Endodermal cell (in vitro differentiated cells): ENCODE measurements around the gene SENP1. TPM values are rescaled to one million over a fixed set of nuclear protein-coding genes. Genes with fewer than 3 reads are reported as not detected.

Experiments used
- DNase-seq: peaks from one replicate; pipeline ENCODE4 v3.0.0-alpha.2; 2017
- H3K27ac ChIP-seq: 2 replicates; pipeline ENCODE4 v1.5.1; 2013; ENCODE audit warnings: mild to moderate bottlenecking, low read depth, low read length, moderate library complexity
- H3K27me3 ChIP-seq: 2 replicates; pipeline ENCODE4 v1.6.1; 2013; ENCODE audit warnings: mild to moderate bottlenecking, low read length, moderate library complexity; ENCODE audit not compliant: insufficient read depth, control insufficient read depth, poor library complexity, severe bottlenecking
- H3K36me3 ChIP-seq: 2 replicates; pipeline ENCODE4 v1.7.0; 2013; ENCODE audit warnings: mild to moderate bottlenecking, low read length, moderate library complexity; ENCODE audit not compliant: control insufficient read depth, insufficient read depth
- H3K4me1 ChIP-seq: one replicate; pipeline ENCODE4 v1.7.0; 2013; ENCODE audit warnings: low read length; ENCODE audit not compliant: control insufficient read depth, insufficient read depth
- H3K4me3 ChIP-seq: 2 replicates; pipeline ENCODE4 v1.5.1; 2013; ENCODE audit warnings: mild to moderate bottlenecking, low read length, moderate library complexity
- H3K9ac ChIP-seq: 2 replicates; pipeline ENCODE4 v1.6.1; 2013; ENCODE audit warnings: mild to moderate bottlenecking, low read length, moderate library complexity; ENCODE audit not compliant: poor library complexity, severe bottlenecking; ENCODE audit errors: extremely low read depth
- H3K9me3 ChIP-seq: 2 replicates; pipeline ENCODE4 v1.6.1; 2013; ENCODE audit warnings: mild to moderate bottlenecking, low read length, moderate library complexity; ENCODE audit not compliant: control insufficient read depth
- H3K27ac Mint-ChIP-seq: 2 replicates; pipeline ENCODE4 v1.8.0; 2020; ENCODE audit warnings: mixed read lengths
- H3K27me3 Mint-ChIP-seq: 2 replicates; pipeline ENCODE4 v1.8.0; 2021; ENCODE audit warnings: mild to moderate bottlenecking, mixed read lengths; ENCODE audit not compliant: insufficient read depth
- H3K36me3 Mint-ChIP-seq: 2 replicates; pipeline ENCODE4 v1.8.0; 2020; ENCODE audit warnings: low read depth, mixed read lengths
- H3K4me1 Mint-ChIP-seq: 2 replicates; pipeline ENCODE4 v1.8.0; 2020; ENCODE audit warnings: mixed read lengths
- H3K4me3 Mint-ChIP-seq: 2 replicates; pipeline ENCODE4 v1.8.0; 2020; ENCODE audit warnings: mild to moderate bottlenecking, moderate library complexity, mixed read lengths
- H3K9me3 Mint-ChIP-seq: 2 replicates; pipeline ENCODE4 v1.8.0; 2020; ENCODE audit warnings: mild to moderate bottlenecking, mixed read lengths
- CTCF ChIP-seq: fragments of 200-600 bp; sonication (generic); conservative IDR thresholded peaks from 2 replicates; pipeline ENCODE4 v1.5.0; 2021; ENCODE audit warnings: antibody characterized with exemption, mild to moderate bottlenecking
- WGBS, 2 experiments: methylation state at CpG; one replicate each; pipeline versions ENCODE4 v1.1.5 to v1.1.7; 2013; ENCODE audit warnings: missing lambda C conversion rate in 2 of 2, mixed read lengths in 1 of 2; ENCODE audit not compliant: insufficient coverage in 1 of 2, insufficient read length in 1 of 2; 5-methylcytosine and 5-hydroxymethylcytosine counted together
- total RNA-seq, 2 donors: library from RNA; stranded (reverse); fragmentation: NEBNext Ultra II Directional in 1 of 2; extraction: Animal tissue kit (Norgen Biotek cat#: 25700) in 1 of 2; gene quantifications; 2 replicates in 1 of 2; 3 replicates in 1 of 2; pipeline ENCODE4 v1.2.1, GENCODE V29; 2021

Gene SENP1
- total RNA-seq, 2 donors from 2014 or later, result 30.6 to 39.6 TPM

- Mint-ChIP-seq H3K9me3 (no peaks in the 10 kb centered on the region), H3K27ac (no peak overlapping the region), H3K4me1 (peaks cover 9% of the 10 kb centered on the region), H3K36me3 (peaks cover 65% of the 10 kb centered on the region), H3K4me3 (no peak overlapping the region), H3K27me3 (no peaks in the 10 kb centered on the region)
- TF ChIP-seq CTCF, result no peak
- Histone ChIP-seq H3K27me3 (no peaks in the 10 kb centered on the region), H3K36me3 (peaks cover 69% of the 10 kb centered on the region), H3K9ac (no peak overlapping the region), H3K27ac (no peak overlapping the region), H3K4me3 (no peak overlapping the region), H3K9me3 (no peaks in the 10 kb centered on the region), H3K4me1 (no peaks in the 10 kb centered on the region)
- no peak for DNase-seq
- WGBS, 2 experiments, result 95 to 96% methylated on average over 8 to 14 of the region's 14 CpGs
Measured at GRCh38 chr12:48132826-48133225, 26.9 kb upstream of the SENP1 start.

GRCh38 chr12:48131517-48131916 lies 25.6 kb upstream of the SENP1 start:
- TF ChIP-seq CTCF, result no peak
- Mint-ChIP-seq H3K36me3 (peaks cover 70% of the 10 kb centered on the region), H3K4me1 (peaks cover 9% of the 10 kb centered on the region), H3K27ac (no peak overlapping the region), H3K4me3 (no peak overlapping the region), H3K27me3 (no peaks in the 10 kb centered on the region), H3K9me3 (no peaks in the 10 kb centered on the region)
- Histone ChIP-seq H3K36me3 (peaks cover 73% of the 10 kb centered on the region), H3K9ac (no peak overlapping the region), H3K27me3 (no peaks in the 10 kb centered on the region), H3K9me3 (no peaks in the 10 kb centered on the region), H3K4me3 (no peak overlapping the region), H3K27ac (no peak overlapping the region), H3K4me1 (no peaks in the 10 kb centered on the region)
- DNase-seq, result no peak
- WGBS, 2 experiments, result 90% methylated on average over 2 of the region's 2 CpGs; no CpG with 5 or more reads in 1 of the 2 experiments

- WGBS, 2 experiments, result 89 to 100% methylated on average over 1 of the region's 1 CpG
- Mint-ChIP-seq H3K4me1 (peaks cover 9% of the 10 kb centered on the region), H3K36me3 (peaks cover 68% of the 10 kb centered on the region), H3K27me3 (no peaks in the 10 kb centered on the region), H3K9me3 (no peaks in the 10 kb centered on the region), H3K27ac (no peak overlapping the region), H3K4me3 (no peak overlapping the region)
- Histone ChIP-seq H3K36me3 (peaks cover 70% of the 10 kb centered on the region), H3K27ac (no peak overlapping the region), H3K4me1 (no peaks in the 10 kb centered on the region), H3K27me3 (no peaks in the 10 kb centered on the region), H3K9ac (no peak overlapping the region), H3K4me3 (no peak overlapping the region), H3K9me3 (no peaks in the 10 kb centered on the region)
- TF ChIP-seq CTCF, result no peak
- no peak for DNase-seq
Measured at GRCh38 chr12:48129376-48129775, 23.5 kb upstream of the SENP1 start.
